K562 (cell line): ENCODE measurements around the gene IFT81. TPM values are rescaled to one million over a fixed set of nuclear protein-coding genes. Genes with fewer than 3 reads are reported as not detected.

Experiments used
- CBFA2T3 ChIP-seq: fragments of 450-650 bp; IDR thresholded peaks from 2 replicates; pipeline ENCODE4 v1.6.1; 2017
- CTBP1 ChIP-seq: fragments of 450-650 bp; IDR thresholded peaks from 2 replicates; pipeline ENCODE4 v1.6.1; 2016; ENCODE audit warnings: borderline replicate concordance
- CTCF ChIP-seq, 3 experiments: IDR thresholded peaks in 2 of 3; conservative IDR thresholded peaks in 1 of 3; 2 replicates each; pipeline ENCODE4 v1.5.1; 2011 to 2012; ENCODE audit warnings: low read length in 3 of 3, mild to moderate bottlenecking in 3 of 3, control low read depth in 2 of 3, improper control_type of control experiment in 1 of 3, inconsistent platforms in 1 of 3, low read depth in 1 of 3, mixed read lengths in 1 of 3, moderate library complexity in 1 of 3; ENCODE audit not compliant: insufficient read depth in 2 of 3
- CUX1 ChIP-seq: fragments of 200-800 bp; sonication (Bioruptor generic); IDR thresholded peaks from 2 replicates; pipeline ENCODE4 v1.6.1; 2016; ENCODE audit warnings: missing genetic modification characterization, missing compliant biosample characterization
- EGR1 ChIP-seq: fragments of 450-650 bp; conservative IDR thresholded peaks from 2 replicates; pipeline ENCODE4 v1.6.1; 2017; ENCODE audit warnings: mild to moderate bottlenecking
- ESRRA ChIP-seq: fragments of 450-650 bp; IDR thresholded peaks from 2 replicates; pipeline ENCODE4 v1.6.1; 2014; ENCODE audit warnings: low read depth, mild to moderate bottlenecking, moderate library complexity, borderline replicate concordance
- GMEB1 ChIP-seq: fragments of 250-450 bp; sonication (Bioruptor Pico); IDR thresholded peaks from 2 replicates; pipeline ENCODE4 v1.4.0; 2020; ENCODE audit warnings: mild to moderate bottlenecking
- IRF1 ChIP-seq: sonication (generic); formaldehyde crosslinking; IDR thresholded peaks from 2 replicates; pipeline ENCODE4 v1.8.0; 2022; ENCODE audit warnings: missing genetic modification reagents, mild to moderate bottlenecking, borderline replicate concordance
- KLF13 ChIP-seq: fragments of 450-650 bp; IDR thresholded peaks from 2 replicates; pipeline ENCODE4 v1.6.1; 2016; ENCODE audit warnings: missing genetic modification characterization, low read depth, mild to moderate bottlenecking, missing compliant biosample characterization, moderate library complexity, borderline replicate concordance
- LCOR ChIP-seq: sonication (generic); formaldehyde crosslinking; IDR thresholded peaks from 2 replicates; pipeline ENCODE4 v1.8.0; 2022; ENCODE audit warnings: mild to moderate bottlenecking, missing genetic modification reagents
- TSHZ1 ChIP-seq: fragments of 250-450 bp; sonication (Bioruptor Pico); IDR thresholded peaks from 2 replicates; pipeline ENCODE4 v1.4.0; 2020; ENCODE audit warnings: mild to moderate bottlenecking, moderate library complexity
- ZNF134 ChIP-seq: fragments of 250-450 bp; sonication (Bioruptor Pico); conservative IDR thresholded peaks from 2 replicates; pipeline ENCODE4 v1.4.0; 2020
- ZNF143 ChIP-seq: sonication (generic); formaldehyde crosslinking; IDR thresholded peaks from 2 replicates; pipeline ENCODE4 v1.9.0; 2022; ENCODE audit warnings: mild to moderate bottlenecking, missing genetic modification reagents
- ZNF347 ChIP-seq: fragments of 450-650 bp; formaldehyde crosslinking; IDR thresholded peaks from 2 replicates; pipeline ENCODE4 v1.4.0; 2020; ENCODE audit warnings: low read depth, mild to moderate bottlenecking, moderate library complexity
- polyA plus RNA-seq, 8 experiments: library from polyadenylated mRNA; depleted of rRNA in 4 of 8; stranded (reverse) in 5 of 8; unstranded in 3 of 8; fragments of >200 nt; fragmentation: Nextera tagmentation in 2 of 8; fragmentation: Illumina TruSeq in 1 of 8; extraction: Ambion mirVana in 2 of 8; extraction: Trizol in 1 of 8; gene quantifications; 2 replicates each; pipeline versions ENCODE4 v1.2.1 to v1.2.3, GENCODE V29; 2011 to 2014; ENCODE audit warnings: inconsistent platforms in 1 of 8, missing spikeins in 1 of 8
- total RNA-seq, 7 experiments: library from RNA; depleted of rRNA in 6 of 7; stranded (reverse); fragments of >200 nt in 6 of 7; fragmentation: Illumina TruSeq in 2 of 7; extraction: Trizol in 2 of 7; gene quantifications; 2 replicates each; pipeline versions ENCODE4 v1.2.1 to v1.2.3, GENCODE V29; 2011 to 2021; ENCODE audit warnings: low replicate concordance in 1 of 7

Gene IFT81
- total and polyA plus RNA-seq, 9 of the 15 experiments (the other 6 are each of a cell fraction or from before 2014, with no cell fraction given): 2.8 to 11.9 (median 7.9) TPM

GRCh38 chr12:110100315-110100970, 23.7 kb upstream of the IFT81 start (continued):
- TF ChIP-seq TSHZ1: no peak
- TF ChIP-seq GMEB1 (CRISPR knock-in tag): no peak; the same call in 1 of the 2 replicates
- no peak for TF ChIP-seq IRF1 (CRISPR knock-in tag)
- TF ChIP-seq CUX1 (CRISPR knock-in tag): no peak
- no peak for TF ChIP-seq EGR1
- TF ChIP-seq LCOR (CRISPR knock-in tag): peak; percentile 34; the same call in 1 of the 2 replicates
- TF ChIP-seq ZNF143: no peak
- TF ChIP-seq KLF13 (tag): no peak
- TF ChIP-seq ZNF134: no peak
- TF ChIP-seq CBFA2T3: no peak
- no peak for TF ChIP-seq ZNF347
- TF ChIP-seq ESRRA: 0 out of 2 replicates have a peak, but pooled peaks have one; percentile 17
- TF ChIP-seq CTBP1: no peak
- TF ChIP-seq CTCF (IDR thresholded peaks at IDR 0.05 in 2 of 3, conservative IDR thresholded peaks at IDR 0.05 in 1 of 3; ENCODE audit: insufficient read depth in 2 of 3, low read depth in 1 of 3, low read length in 3 of 3): peak; percentile 83 to 87 (median 86)
